Measurements from ENCODE around the gene LRRC26. TPM values are rescaled to one million over a fixed set of nuclear protein-coding genes. Genes with fewer than 3 reads are reported as not detected.

LRRC26 gene
- total RNA-seq, 1 experiment from 2014 or later, result not detected

- no peak for DNase-seq (ENCODE audit: low read depth)
Measured at GRCh38 chr9:137152844-137153405, 16.9 kb downstream of the LRRC26 start.

GRCh38 chr9:137150617-137151457 lies 19.0 kb downstream of the LRRC26 start:
- DNase-seq (ENCODE audit: low read depth), result peak; percentile 78

GRCh38 chr9:137149942-137150616 lies 19.8 kb downstream of the LRRC26 start:
- DNase-seq (ENCODE audit: low read depth), result no peak

DNA sequence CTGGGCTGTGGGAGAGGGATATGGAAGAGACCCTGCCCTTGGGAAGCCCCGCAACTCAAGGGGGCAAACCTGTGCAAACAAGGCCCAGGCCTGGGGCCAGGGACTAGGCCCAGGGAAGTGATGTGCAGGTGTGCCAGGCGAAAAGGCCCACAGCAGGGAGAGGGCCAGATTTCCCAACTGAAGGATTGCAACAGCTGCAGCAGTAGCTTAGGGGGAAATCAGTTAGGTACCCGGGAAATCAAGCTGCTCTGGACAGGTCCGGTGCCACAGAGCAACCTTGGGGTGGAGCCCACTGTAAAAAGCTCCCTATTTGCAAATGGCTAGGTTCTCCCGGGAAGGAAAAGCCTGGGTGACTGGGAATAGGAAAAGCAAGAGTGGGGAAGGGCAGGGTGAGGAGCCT lies 20.5 kb downstream of the LRRC26 start:
- DNase-seq (ENCODE audit: low read depth), result no peak

DNA sequence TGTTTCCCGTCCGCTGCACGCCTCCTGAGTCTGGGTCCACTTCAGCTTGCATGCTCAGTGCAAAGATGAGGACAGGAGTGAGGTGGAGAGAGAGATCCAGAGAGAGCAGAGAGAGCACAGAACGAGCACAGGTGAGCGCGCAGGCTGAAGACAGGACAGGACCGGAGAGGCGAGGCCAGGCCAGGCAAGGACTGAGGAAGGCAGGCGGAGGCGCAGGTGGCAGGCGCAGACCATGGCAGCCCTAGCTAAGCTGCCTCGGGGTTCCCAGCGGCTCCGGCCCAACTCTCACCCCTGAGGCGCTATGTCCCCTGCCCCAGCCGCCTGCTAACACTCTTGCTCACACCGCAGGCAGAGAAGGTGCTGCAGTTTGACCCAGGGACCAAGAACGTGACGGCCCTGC lies 21.2 kb downstream of the LRRC26 start:
- DNase-seq (ENCODE audit: low read depth), result no peak

DNA sequence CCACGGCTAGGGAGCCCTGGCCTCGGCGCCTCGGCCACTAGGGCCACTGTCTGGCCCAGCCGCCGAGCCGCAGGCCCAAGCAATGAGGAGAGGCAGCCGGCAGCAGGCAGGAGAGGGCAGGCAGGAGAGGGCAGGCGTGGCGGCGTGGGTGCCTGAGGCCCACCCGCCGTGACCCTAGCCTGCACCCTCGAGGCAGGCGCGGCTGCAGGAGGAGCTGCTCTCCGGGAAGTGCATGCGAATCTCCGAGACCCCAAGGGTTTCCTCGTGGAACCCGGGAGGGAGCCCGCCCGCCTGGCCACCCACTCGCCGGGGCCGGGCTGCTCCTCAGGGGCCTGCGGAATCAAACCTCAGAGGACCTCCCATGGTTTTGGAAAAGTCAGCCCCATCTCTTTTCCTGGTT lies 21.6 kb downstream of the LRRC26 start:
- DNase-seq (ENCODE audit: low read depth), result no peak

DNA sequence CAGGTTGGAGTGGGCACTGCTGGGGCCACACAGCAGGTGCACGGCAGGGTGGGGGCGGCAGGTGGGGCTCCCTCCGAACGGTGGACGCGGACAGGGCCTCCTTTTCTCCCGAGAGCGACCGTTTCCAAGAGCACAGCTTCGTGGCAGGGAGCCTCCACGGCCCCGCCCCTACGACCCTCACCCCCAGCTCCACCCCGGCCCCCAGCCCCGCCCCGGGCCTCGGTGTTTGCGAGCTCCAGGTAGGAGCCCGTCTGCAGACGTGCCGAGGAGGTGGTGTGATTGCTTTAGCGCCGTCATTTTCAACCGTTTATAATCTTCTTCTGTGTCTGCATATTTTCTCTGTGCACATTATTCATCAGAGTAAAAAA lies 22.1 kb downstream of the LRRC26 start:
- no peak for DNase-seq (ENCODE audit: low read depth)

GRCh38 chr9:137147091-137147792 lies 22.6 kb downstream of the LRRC26 start:
- DNase-seq (ENCODE audit: low read depth), result no peak

DNA sequence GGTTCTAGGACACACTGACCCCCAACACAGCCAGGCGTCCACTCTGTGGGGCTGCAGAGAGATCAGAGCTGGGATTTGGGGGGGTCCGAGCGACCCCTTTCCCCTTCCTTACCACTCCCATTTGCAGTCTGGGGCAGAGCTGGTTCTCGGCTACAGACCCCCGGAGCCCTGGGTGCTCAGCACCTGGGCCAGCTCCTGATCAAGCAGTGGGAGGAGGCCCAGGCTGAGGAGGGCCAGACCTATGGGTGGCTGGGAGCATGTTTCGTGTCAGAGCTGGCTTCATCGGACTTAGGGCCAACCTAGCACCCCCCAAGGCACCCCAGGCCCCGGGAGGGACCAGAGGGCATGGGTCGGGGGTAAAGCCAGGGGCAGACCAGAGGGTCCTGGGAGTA lies 23.3 kb downstream of the LRRC26 start:
- no peak for DNase-seq (ENCODE audit: low read depth)

GRCh38 chr9:137145731-137146526 lies 23.9 kb downstream of the LRRC26 start:
- no peak for DNase-seq (ENCODE audit: low read depth)

GRCh38 chr9:137143459-137143858 lies 26.4 kb downstream of the LRRC26 start:
- DNase-seq (ENCODE audit: low read depth), result no peak

GRCh38 chr9:137141976-137142936 lies 27.6 kb downstream of the LRRC26 start:
- DNase-seq (ENCODE audit: low read depth), result no peak

- no peak for DNase-seq (ENCODE audit: low read depth)
Measured at GRCh38 chr9:137141050-137141810, 28.6 kb downstream of the LRRC26 start.

DNA sequence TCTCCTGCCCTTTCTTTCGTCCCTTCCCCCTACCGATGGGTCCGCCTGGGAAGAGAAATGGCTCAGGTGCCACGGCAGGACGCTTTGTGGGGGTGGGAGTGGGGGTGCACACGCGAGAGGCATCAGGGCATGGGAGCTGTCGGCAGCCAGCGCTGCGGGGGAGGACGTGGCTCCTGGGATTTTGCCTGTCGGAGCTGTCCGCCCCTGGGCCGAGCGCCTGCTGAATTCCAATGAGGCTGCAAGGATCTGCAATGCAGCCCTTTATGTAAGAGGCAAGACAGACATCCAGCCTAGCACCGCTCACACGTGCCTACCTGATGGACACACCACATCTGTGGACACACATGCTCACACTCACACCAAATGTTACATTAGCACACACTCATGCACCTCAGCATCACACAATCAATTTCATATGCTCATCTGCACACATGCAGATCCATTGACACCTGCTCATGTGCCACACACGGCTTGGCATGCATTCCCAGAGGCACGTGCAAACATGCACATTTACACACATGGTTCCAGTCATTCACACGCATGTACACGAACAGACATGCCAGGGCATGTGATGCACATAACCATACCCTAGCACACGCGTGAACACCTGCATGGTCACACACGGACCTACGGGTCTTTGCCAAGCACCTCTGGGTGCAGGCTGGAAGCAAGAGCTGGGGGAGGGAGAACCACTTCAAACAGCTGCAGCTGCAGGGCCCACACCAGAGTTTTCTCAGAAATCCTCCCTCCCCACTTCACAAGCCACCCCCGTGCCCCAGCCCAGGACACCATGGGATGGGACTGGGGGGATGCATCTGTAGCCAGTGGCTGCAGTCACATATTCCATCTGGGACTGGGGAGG lies 29.5 kb downstream of the LRRC26 start:
- no peak for DNase-seq (ENCODE audit: low read depth)

- DNase-seq (ENCODE audit: low read depth), result no peak
Measured at GRCh38 chr9:137139468-137140150, 30.2 kb downstream of the LRRC26 start.

DNA sequence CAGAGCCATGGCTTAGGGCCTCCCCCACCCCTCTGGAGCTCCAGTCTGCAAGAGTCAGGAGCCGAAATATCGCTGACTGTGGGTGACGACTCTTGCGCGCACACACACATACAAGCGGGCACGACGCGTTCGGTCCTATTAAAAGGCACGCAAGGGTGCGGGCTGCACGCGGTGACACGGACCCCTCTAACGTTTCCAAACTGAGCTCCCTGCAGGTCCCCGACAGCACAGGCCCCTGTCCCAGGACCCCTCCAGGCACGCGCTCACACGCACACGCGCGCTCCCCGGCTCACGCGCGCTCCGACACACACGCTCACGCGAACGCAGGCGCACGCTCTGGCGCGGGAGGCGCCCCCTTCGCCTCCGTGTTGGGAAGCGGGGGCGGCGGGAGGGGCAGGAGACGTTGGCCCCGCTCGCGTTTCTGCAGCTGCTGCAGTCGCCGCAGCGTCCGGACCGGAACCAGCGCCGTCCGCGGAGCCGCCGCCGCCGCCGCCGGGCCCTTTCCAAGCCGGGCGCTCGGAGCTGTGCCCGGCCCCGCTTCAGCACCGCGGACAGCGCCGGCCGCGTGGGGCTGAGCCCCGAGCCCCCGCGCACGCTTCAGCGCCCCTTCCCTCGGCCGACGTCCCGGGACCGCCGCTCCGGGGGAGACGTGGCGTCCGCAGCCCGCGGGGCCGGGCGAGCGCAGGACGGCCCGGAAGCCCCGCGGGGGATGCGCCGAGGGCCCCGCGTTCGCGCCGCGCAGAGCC lies 31.0 kb downstream of the LRRC26 start, which contains the start of gene GRIN1:
TSS of gene GRIN1 (plus strand) at position 433 of the 746 bp plus-strand sequence. CDS start 333 bp downstream, outside the sequence.
- DNase-seq (ENCODE audit: low read depth), result peak; percentile 23

Measured in RPMI7951 (cell line).